OCI-LY7 (cell line): ENCODE data around the gene STK32C. TPM values are rescaled to one million over a fixed set of nuclear protein-coding genes. Genes with fewer than 3 reads are reported as not detected.

Experiments used
- BruUV-seq: library from RNA; stranded (reverse); fragments of 400-500 nt; replicated peaks from 2 replicates; lab custom pipeline; 2021; lab: Mats Ljungman, UMichigan
- CTCF ChIA-PET: fragments of 300-600 bp; sonication (Branson Sonifier 250); formaldehyde crosslinking; loops from one replicate; lab custom pipeline; 2022; ENCODE audit warnings: antibody characterized with exemption; ENCODE audit not compliant: unreplicated experiment; lab: Charles Lee
- POLR2A ChIA-PET: fragments of 300-600 bp; sonication (Branson Sonifier 250); formaldehyde crosslinking; loops from one replicate; lab custom pipeline; 2022; ENCODE audit warnings: antibody characterized with exemption; lab: Charles Lee
- DNase-seq: peaks from one replicate; pipeline ENCODE4 v3.0.0-alpha.2; 2015; ENCODE audit warnings: low spot score
- H2AFZ ChIP-seq: fragments of 200-600 bp; sonication (generic), shearing (Covaris generic); 2 replicates; pipeline ENCODE4 v1.6.1; 2014; ENCODE audit warnings: mild to moderate bottlenecking, antibody characterized with exemption, low read length, moderate library complexity
- H3K27ac ChIP-seq: fragments of 200-600 bp; sonication (generic); 2 replicates; pipeline ENCODE4 v1.5.1; 2014; ENCODE audit warnings: mixed run types, low read depth, mild to moderate bottlenecking, moderate library complexity, low read length, inconsistent platforms; ENCODE audit not compliant: poor library complexity, severe bottlenecking
- H3K36me3 ChIP-seq: fragments of 200-600 bp; sonication (generic); 2 replicates; pipeline ENCODE4 v1.6.1; 2014; ENCODE audit warnings: mild to moderate bottlenecking, antibody characterized with exemption, low read length, moderate library complexity, mixed read lengths; ENCODE audit not compliant: insufficient read depth
- H3K4me1 ChIP-seq: fragments of 200-600 bp; sonication (generic); 2 replicates; pipeline ENCODE4 v1.5.1; 2014; ENCODE audit warnings: mild to moderate bottlenecking, low read length; ENCODE audit not compliant: insufficient read depth, poor library complexity, severe bottlenecking
- H3K4me2 ChIP-seq: fragments of 200-600 bp; sonication (generic); 2 replicates; pipeline ENCODE4 v1.6.1; 2014; ENCODE audit warnings: mild to moderate bottlenecking, low read length
- H3K4me3 ChIP-seq: fragments of 200-600 bp; sonication (generic); 2 replicates; pipeline ENCODE4 v1.5.1; 2014; ENCODE audit warnings: mild to moderate bottlenecking, low read depth, low read length; ENCODE audit not compliant: poor library complexity, severe bottlenecking
- H3K79me2 ChIP-seq: fragments of 200-600 bp; sonication (generic); 2 replicates; pipeline ENCODE4 v1.6.1; 2016; ENCODE audit warnings: low read depth, mild to moderate bottlenecking, low read length, moderate library complexity, mixed read lengths; ENCODE audit not compliant: insufficient read depth
- H3K9me2 ChIP-seq: fragments of 200-600 bp; sonication (generic); 2 replicates; pipeline ENCODE4 v1.6.1; 2016; ENCODE audit warnings: mild to moderate bottlenecking, low read length, mixed read lengths; ENCODE audit not compliant: insufficient read depth
- H3K9me3 ChIP-seq: fragments of 200-600 bp; sonication (generic); 2 replicates; pipeline ENCODE4 v1.6.1; 2014; ENCODE audit warnings: mild to moderate bottlenecking, mixed run types, low read length, mixed read lengths
- H4K20me1 ChIP-seq: fragments of 200-600 bp; sonication (generic); 2 replicates; pipeline ENCODE4 v1.6.1; 2014; ENCODE audit warnings: mild to moderate bottlenecking, antibody characterized with exemption, low read length, moderate library complexity, mixed read lengths; ENCODE audit not compliant: insufficient read depth
- CTCF ChIP-seq: fragments of 200-600 bp; sonication (generic); conservative IDR thresholded peaks from 2 replicates; pipeline ENCODE4 v1.5.1; 2014; ENCODE audit warnings: mild to moderate bottlenecking, antibody characterized with exemption, low read length, moderate library complexity, mixed read lengths
- EZH2phosphoT487 ChIP-seq: fragments of 200-600 bp; sonication (generic); IDR thresholded peaks from 2 replicates; pipeline ENCODE4 v1.6.1; 2018; ENCODE audit warnings: low read depth, borderline replicate concordance, mild to moderate bottlenecking, mixed run types, antibody characterized with exemption, low read length, moderate library complexity, mixed read lengths
- intact Hi-C: fragments of 100-400 bp; cut with micrococcal nuclease; formaldehyde crosslinking; loops from one replicate; pipeline ENCODE4 v1.10.0; 2022; ENCODE audit not compliant: unreplicated experiment
- total RNA-seq, 2 experiments: library from RNA; depleted of rRNA in 1 of 2; stranded (reverse); fragments of >200 nt in 1 of 2; shearing (Covaris generic) in 1 of 2; gene quantifications; 2 replicates each; pipeline ENCODE4 v1.2.3, GENCODE V29; 2014 to 2022

Gene STK32C
- total RNA-seq, 2 experiments from 2014 or later: 13.1 to 30.4 TPM

GRCh38 chr10:132351611-132352010, 43.9 kb upstream of the STK32C start:
- no peaks in the 10 kb centered on the region for H3K36me3 ChIP-seq
- intact Hi-C loops: loop anchor here (1.0 kb wide), 1 partner anchor 128 kb away; no protein-coding TSS in a partner anchor
- no peaks in the 10 kb centered on the region for H3K79me2 ChIP-seq
- H4K20me1 ChIP-seq: no peaks in the 10 kb centered on the region
- no peaks in the 10 kb centered on the region for H3K9me3 ChIP-seq
- TF ChIP-seq CTCF: no peak
- no peak for TF ChIP-seq EZH2phosphoT487
- H3K4me2 ChIP-seq: no peak overlapping the region
- BruUV-seq: no TSS peak
- DNase-seq: peak; percentile 25
- no peak overlapping the region for H3K4me3 ChIP-seq
- H3K9me2 ChIP-seq: no peaks in the 10 kb centered on the region
- ChIA-PET POLR2A (interaction anchor here (1.7 kb wide), 1 partner anchor 9 kb away, joined by 3 read pairs; no protein-coding TSS in a partner anchor), CTCF (no interaction called here)
- peaks cover 9% of the 10 kb centered on the region for H3K4me1 ChIP-seq
- H2AFZ ChIP-seq: no peak overlapping the region
- H3K27ac ChIP-seq: no peak overlapping the region

GRCh38 chr10:132350946-132351345, 43.2 kb upstream of the STK32C start:
- no TSS peak for BruUV-seq

More at GRCh38 chr10:132350946-132351345, 43.2 kb upstream of the STK32C start:
- intact Hi-C loops: no loop called here
- ChIA-PET POLR2A (interaction anchor here (1.7 kb wide), 1 partner anchor 8 kb away, joined by 3 read pairs; no protein-coding TSS in a partner anchor), CTCF (no interaction called here)
- Histone ChIP-seq H3K9me3 (no peaks in the 10 kb centered on the region), H3K79me2 (no peaks in the 10 kb centered on the region), H2AFZ (no peak overlapping the region), H3K27ac (no peak overlapping the region), H3K4me2 (no peak overlapping the region), H3K9me2 (no peaks in the 10 kb centered on the region), H3K4me1 (peaks cover 9% of the 10 kb centered on the region), H3K4me3 (no peak overlapping the region), H4K20me1 (no peaks in the 10 kb centered on the region), H3K36me3 (no peaks in the 10 kb centered on the region)
- DNase-seq: no peak
- no peak for TF ChIP-seq EZH2phosphoT487
- no peak for TF ChIP-seq CTCF
